Stimulated activated CD4-positive, alpha-beta T cell treated with anti-CD3 and anti-CD28 coated beads, Interleukin-4, amount 100 ng/mL, for 1 hour (primary cell): ENCODE measurements around the gene WNK2.

Source experiments
- DNase-seq: peaks from one replicate; pipeline ENCODE4 v3.0.0-alpha.2; 2020

WNK2 gene

GRCh38 chr9:93164085-93164484 is 19.9 kb upstream of the WNK2 start:
- no peak for DNase-seq

- DNase-seq = no peak
Measured at GRCh38 chr9:93166699-93167098, 17.2 kb upstream of the WNK2 start.

- no peak for DNase-seq
Measured at GRCh38 chr9:93167185-93167584, 16.8 kb upstream of the WNK2 start.

GRCh38 chr9:93167838-93168237 is 16.1 kb upstream of the WNK2 start:
- DNase-seq = no peak

- DNase-seq = no peak
Measured at GRCh38 chr9:93168581-93168980, 15.4 kb upstream of the WNK2 start.

- DNase-seq = no peak
Measured at GRCh38 chr9:93169444-93169843, 14.5 kb upstream of the WNK2 start.

GRCh38 chr9:93170571-93170970 is 13.4 kb upstream of the WNK2 start:
- DNase-seq = no peak

- no peak for DNase-seq
Measured at GRCh38 chr9:93171261-93171990, 12.5 kb upstream of the WNK2 start.

GRCh38 chr9:93172666-93173364 is 11.1 kb upstream of the WNK2 start:
- DNase-seq = no peak

- no peak for DNase-seq
Measured at GRCh38 chr9:93173365-93174051, 10.4 kb upstream of the WNK2 start.

- DNase-seq = no peak
Measured at GRCh38 chr9:93174976-93175375, 9.0 kb upstream of the WNK2 start.

GRCh38 chr9:93177676-93178075 is 6.3 kb upstream of the WNK2 start:
- DNase-seq = no peak

- DNase-seq = no peak
Measured at GRCh38 chr9:93178851-93179786, 4.8 kb upstream of the WNK2 start.

- DNase-seq = no peak
Measured at GRCh38 chr9:93180938-93181337, 3.0 kb upstream of the WNK2 start.

GRCh38 chr9:93181672-93182435 is 2.1 kb upstream of the WNK2 start:
- DNase-seq = no peak

- no peak for DNase-seq
Measured at GRCh38 chr9:93182572-93182971, 1.4 kb upstream of the WNK2 start.

- no peak for DNase-seq
Measured at GRCh38 chr9:93183131-93183662, 742 bp upstream of the WNK2 start.

- DNase-seq = peak; percentile 24
Measured at GRCh38 chr9:93184432-93185265, 710 bp downstream of the WNK2 start.

- no peak for DNase-seq
Measured at GRCh38 chr9:93185266-93186214, 1.6 kb downstream of the WNK2 start.
